ENCODE measurements around the gene IRAK2. TPM values are rescaled to one million over a fixed set of nuclear protein-coding genes. Genes with fewer than 3 reads are reported as not detected.

IRAK2 gene
- total RNA-seq, 1 experiment from 2014 or later: 0.34 TPM

GRCh38 chr3:10292505-10293419, 128.0 kb downstream of the IRAK2 start, which contains the start of gene GHRL:
Gene GHRL, minus strand, starts transcription at chr3:10292947. Its CDS starts 2,767 bp downstream, at chr3:10290180.
- intact Hi-C loops (cut with micrococcal nuclease; ENCODE audit: unreplicated experiment): no loop called here
- Histone ChIP-seq H3K36me3 (ENCODE audit: insufficient read depth, low read length, poor library complexity, severe bottlenecking) (peaks cover 6% of the 10 kb centered on the region), H3K27ac (ENCODE audit: low read depth, low read length, poor library complexity, severe bottlenecking) (no peak within 1 kb of the TSS), H3K4me1 (ENCODE audit: insufficient read depth, low read length, poor library complexity, severe bottlenecking) (no peaks in the 10 kb centered on the region), H3K27me3 (replicated peaks; ENCODE audit: insufficient read depth, low read depth, low read length, poor library complexity) (no peaks in the 10 kb centered on the region), H3K9me3 (ENCODE audit: low read depth, low read length, poor library complexity, severe bottlenecking) (no peaks in the 10 kb centered on the region), H3K4me3 (ENCODE audit: low read depth, low read length, poor library complexity, severe bottlenecking) (no peak within 1 kb of the TSS)
- ChIA-PET POLR2A (ENCODE audit: low non-redundant PET) (no interaction called here), CTCF (no interaction called here)
- no TSS peak for BruUV-seq (replicated peaks)
- DNase-seq (ENCODE audit: low spot score): peak; percentile 29
- TF ChIP-seq EZH2 (IDR thresholded peaks at IDR 0.05; ENCODE audit: borderline replicate concordance, low read depth, low read length, poor library complexity, severe bottlenecking) (no peak), CTCF (conservative IDR thresholded peaks at IDR 0.05; ENCODE audit: low read depth, low read length) (no peak)

Other genes with a start within 250 kb of the IRAK2 start
- 9.3 and 15.2 TPM in 2 replicates for gene IL17RC, start 247.8 kb upstream of the IRAK2 start, total RNA-seq (2021)
- gene CRELD1, start 231.1 kb upstream of the IRAK2 start, total RNA-seq (2021): 13.2 and 20.3 TPM in 2 replicates
- gene PRRT3, start 212.5 kb upstream of the IRAK2 start, total RNA-seq (2021): 1.1 and 1.8 TPM in 2 replicates
- 43.8 and 59.5 TPM in 2 replicates for gene EMC3, start 178.1 kb upstream of the IRAK2 start, total RNA-seq (2021)
- gene FANCD2, start 138.5 kb upstream of the IRAK2 start, total RNA-seq (2021): 64.6 and 69.2 TPM in 2 replicates
- not detected in 2 replicates for gene FANCD2OS, start 56.7 kb upstream of the IRAK2 start, total RNA-seq (2021)
- 121 and 123 TPM in 2 replicates for gene BRK1, start 49.2 kb upstream of the IRAK2 start, total RNA-seq (2021)
- 46.4 and 57.3 TPM in 2 replicates for gene VHL, start 23.1 kb upstream of the IRAK2 start, total RNA-seq (2021)
- gene TATDN2, start 83.5 kb downstream of the IRAK2 start, total RNA-seq (2021): 37.1 and 42.0 TPM in 2 replicates
- 1.0 and 2.0 TPM in 2 replicates for gene GHRL, start 128.0 kb downstream of the IRAK2 start, total RNA-seq (2021)
- gene SEC13, start 156.2 kb downstream of the IRAK2 start, total RNA-seq (2021): 160 and 174 TPM in 2 replicates